HG03558 (cell line): ENCODE measurements around the gene PHOX2A.

Experiments
- ATAC-seq: cut with Tn5 transposase; IDR thresholded peaks from one replicate; pipeline ENCODE4 v1.9.1; 2021; ENCODE audit warnings: moderate number of reproducible peaks; ENCODE audit not compliant: unreplicated experiment; ENCODE audit errors: extremely low read depth

The PHOX2A gene

DNA sequence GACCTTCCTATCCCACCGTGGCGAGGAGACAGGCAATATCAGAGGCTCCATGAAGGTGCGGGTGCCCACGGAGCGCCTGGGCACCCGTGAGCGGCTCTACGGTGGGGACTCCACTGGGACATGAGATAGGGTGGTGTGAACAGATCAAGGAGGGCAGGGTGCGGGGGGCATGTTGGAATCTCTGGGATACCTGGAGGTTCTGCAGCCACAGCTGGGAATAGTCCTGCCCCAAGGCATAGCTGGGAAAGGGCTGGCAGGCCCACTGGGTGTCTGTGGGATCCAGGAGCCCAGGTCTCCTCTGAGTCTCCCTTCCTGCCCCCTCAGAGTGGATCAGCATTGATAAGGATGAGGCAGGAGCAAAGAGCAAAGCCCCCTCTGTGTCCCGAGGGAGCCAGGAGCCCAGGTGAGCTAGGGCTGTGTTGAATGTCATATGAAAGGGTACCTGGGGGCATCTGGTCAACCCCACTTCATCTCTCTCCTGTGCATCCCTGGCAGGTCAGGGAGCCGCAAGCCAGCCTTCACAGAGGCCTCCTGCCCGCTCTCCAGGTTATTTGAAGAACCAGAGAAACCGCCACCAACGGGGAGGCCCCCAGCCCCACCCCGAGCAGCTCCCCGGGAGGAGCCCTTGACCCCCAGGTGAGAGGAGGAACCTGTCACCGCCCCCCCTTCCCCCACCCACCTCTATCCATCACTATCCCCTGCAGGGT, 8.5 kb downstream of the PHOX2A start:
- ATAC-seq, result no peak

GRCh38 chr11:72234920-72235319, 9.1 kb downstream of the PHOX2A start:
- ATAC-seq, result no peak

DNA sequence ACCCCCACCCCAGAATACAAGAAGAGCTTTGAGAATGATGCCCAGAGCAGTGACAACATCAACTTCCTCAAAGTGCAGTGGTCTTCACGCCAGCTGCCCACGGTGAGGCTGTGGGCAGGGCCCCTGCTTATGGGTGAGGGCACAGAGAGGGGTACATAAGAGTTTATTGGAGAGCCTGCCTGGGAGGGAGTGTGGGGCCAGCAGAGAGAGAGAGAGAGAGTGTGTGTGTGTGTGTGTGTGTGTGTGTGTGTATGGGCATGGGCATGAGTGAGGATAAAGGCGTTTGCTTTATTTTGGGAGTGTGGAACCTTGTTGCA, 9.5 kb downstream of the PHOX2A start:
- no peak for ATAC-seq

GRCh38 chr11:72233773-72234513, 10.0 kb downstream of the PHOX2A start:
- ATAC-seq, result no peak

DNA sequence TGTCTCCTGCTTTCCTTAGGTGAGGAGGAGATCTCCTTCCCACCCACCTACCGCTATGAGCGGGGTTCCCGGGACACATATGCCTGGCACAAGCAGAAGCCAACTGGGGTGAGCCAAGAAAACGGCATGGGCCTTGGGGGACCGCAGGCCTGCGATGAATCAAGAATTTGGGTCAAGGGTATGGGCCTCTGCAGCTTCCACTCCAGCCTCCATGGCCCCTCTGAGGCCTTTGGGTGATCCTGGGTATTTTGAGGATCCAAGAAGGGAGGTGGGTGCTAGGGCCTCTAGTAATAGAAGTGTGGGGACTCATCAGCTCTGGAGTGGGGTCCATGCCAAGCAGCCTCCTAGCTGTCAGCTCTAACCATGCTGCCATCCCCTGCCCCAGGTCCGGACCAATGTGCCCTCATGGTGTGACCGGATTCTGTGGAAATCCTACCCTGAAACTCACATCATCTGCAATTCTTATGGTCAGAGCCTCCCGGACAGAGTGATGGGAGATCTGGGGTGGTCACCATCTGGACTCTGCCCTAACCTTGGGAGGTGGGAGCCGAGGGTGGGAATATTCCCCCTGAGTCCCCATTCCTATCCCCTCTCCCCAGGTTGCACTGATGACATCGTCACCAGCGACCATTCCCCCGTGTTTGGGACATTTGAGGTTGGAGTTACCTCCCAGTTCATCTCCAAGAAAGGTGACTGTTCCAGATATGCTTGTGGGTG, 10.8 kb downstream of the PHOX2A start:
- no peak for ATAC-seq

GRCh38 chr11:72232260-72233055, 11.5 kb downstream of the PHOX2A start:
- ATAC-seq, result no peak

- ATAC-seq, result no peak
Measured at GRCh38 chr11:72231396-72232259, 12.3 kb downstream of the PHOX2A start.

DNA sequence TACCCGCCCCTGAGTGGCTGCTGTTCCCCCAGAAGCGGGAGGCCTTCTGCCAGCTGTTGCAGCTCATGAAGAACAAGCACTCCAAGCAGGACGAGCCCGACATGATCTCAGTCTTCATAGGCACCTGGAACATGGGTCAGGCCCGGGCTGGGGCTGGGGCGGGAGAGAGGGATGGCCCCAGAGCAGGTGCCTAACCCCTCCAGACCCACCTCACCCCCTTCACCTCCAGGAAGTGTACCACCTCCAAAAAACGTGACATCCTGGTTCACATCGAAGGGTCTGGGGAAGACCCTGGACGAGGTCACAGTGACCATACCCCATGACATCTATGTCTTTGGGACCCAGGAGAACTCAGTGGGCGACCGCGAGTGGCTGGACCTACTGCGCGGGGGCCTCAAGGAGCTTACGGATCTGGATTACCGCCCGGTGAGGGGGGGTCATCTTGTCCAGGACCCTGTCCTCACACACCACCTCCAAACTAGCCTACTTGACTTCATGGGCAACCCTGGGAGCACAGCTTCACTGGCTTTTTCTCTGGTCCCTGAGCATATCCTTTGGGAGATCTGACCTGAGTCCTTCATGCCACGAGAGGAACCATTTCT, 13.1 kb downstream of the PHOX2A start:
- no peak for ATAC-seq

GRCh38 chr11:72229925-72230763, 13.8 kb downstream of the PHOX2A start:
- no peak for ATAC-seq

DNA sequence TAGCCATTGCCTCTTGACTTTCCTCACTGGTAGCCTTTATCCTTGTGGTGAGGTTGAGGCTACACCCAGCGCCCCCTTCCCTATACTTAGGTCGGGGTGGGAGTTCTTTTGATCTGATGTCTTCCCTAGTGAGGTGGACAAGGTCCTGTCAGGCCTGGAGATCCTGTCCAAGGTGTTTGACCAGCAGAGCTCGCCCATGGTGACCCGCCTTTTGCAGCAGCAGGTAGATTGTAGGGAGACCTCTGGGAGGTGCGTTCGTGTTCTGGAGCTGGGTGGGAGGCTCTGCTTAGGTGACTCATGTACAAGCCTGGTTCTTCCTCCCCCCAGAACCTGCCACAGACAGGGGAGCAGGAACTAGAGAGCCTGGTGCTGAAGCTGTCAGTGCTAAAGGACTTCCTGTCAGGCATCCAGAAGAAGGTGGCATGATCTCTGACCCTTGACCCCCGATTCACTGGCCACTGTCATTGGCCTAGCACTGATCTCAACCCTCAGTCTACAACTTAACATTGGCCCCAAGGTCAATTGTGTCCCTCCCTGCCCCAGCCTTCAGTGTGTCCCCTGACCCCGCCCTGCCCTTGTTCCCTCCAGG, 14.5 kb downstream of the PHOX2A start:
- ATAC-seq, result no peak

- no peak for ATAC-seq
Measured at GRCh38 chr11:72228844-72229231, 15.1 kb downstream of the PHOX2A start.

- no peak for ATAC-seq
Measured at GRCh38 chr11:72228229-72228843, 15.6 kb downstream of the PHOX2A start.

- ATAC-seq, result no peak
Measured at GRCh38 chr11:72227316-72228228, 16.4 kb downstream of the PHOX2A start.

GRCh38 chr11:72226701-72227100, 17.3 kb downstream of the PHOX2A start:
- ATAC-seq, result no peak

DNA sequence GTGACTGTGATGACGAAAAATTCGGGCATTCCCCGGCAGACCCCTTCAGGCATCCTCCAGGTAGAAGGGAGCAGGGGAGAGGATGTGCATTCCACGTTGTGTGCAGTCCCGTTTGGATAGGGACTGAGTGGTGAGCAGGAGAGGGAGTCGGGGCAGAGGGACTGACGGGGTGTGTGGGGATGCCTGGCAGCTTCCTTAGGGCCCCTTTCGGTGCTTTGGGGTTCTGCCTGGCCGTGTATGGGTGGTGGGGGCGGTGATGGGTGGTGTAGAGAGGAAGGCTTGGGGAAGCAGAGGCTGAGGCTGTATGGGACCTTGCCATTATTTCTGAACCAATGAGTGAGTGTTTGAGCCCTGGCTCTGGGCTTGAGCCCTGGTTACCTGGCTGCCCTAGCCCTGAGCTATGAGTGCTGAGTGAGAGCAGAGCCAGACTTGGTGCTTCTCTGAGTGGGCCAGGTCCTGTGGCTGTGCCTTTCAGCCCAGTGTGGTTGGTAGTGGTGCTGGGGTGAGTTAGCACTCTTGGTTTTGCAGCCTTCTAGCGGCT, 18.5 kb downstream of the PHOX2A start:
- no peak for ATAC-seq
